Esophagus muscularis mucosa (tissue), 4 donors: Measurements from ENCODE around the gene KSR1. TPM values are rescaled to one million over a fixed set of nuclear protein-coding genes. Genes with fewer than 3 reads are reported as not detected.

Experiments used
- DNase-seq: peaks from one replicate; pipeline ENCODE4 v3.0.0-alpha.2; 2017; ENCODE audit errors: extremely low spot score
- H3K27ac ChIP-seq, 4 donors: fragments of 200-600 bp; sonication (generic); replicated peaks in 1 of 4; 1 replicate in 3 of 4; 2 replicates in 1 of 4; pipeline ENCODE4 v1.5.1; 2016 to 2019; ENCODE audit warnings: mild to moderate bottlenecking in 1 of 4
- H3K27me3 ChIP-seq, 4 donors: fragments of 200-600 bp; sonication (generic); one replicate each; pipeline versions ENCODE4 v1.5.1 to v1.6.0; 2016 to 2019
- H3K36me3 ChIP-seq, 4 donors: fragments of 200-600 bp; sonication (generic); one replicate each; pipeline ENCODE4 v1.5.1; 2016 to 2019
- H3K4me1 ChIP-seq, 4 donors: fragments of 200-600 bp; sonication (generic); one replicate each; pipeline ENCODE4 v1.5.1; 2016 to 2019
- H3K4me3 ChIP-seq, 4 donors: fragments of 200-600 bp; sonication (generic); 1 replicate in 2 of 4; 2 replicates in 2 of 4; pipeline ENCODE4 v1.5.1; 2016 to 2019; ENCODE audit warnings: mild to moderate bottlenecking in 4 of 4, moderate library complexity in 1 of 4
- H3K9me3 ChIP-seq, 4 donors: fragments of 200-600 bp; sonication (generic); 1 replicate in 3 of 4; 2 replicates in 1 of 4; pipeline ENCODE4 v1.5.1; 2016 to 2019
- CTCF ChIP-seq, 3 experiments: fragments of 200-600 bp in 2 of 3; fragments of 450-650 bp in 1 of 3; sonication (generic) in 2 of 3; IDR thresholded peaks; one replicate each; pipeline ENCODE4 v1.5.1; 2017 to 2019; ENCODE audit warnings: antibody characterized with exemption in 3 of 3, mild to moderate bottlenecking in 2 of 3, moderate library complexity in 1 of 3
- EP300 ChIP-seq: sonication (generic); formaldehyde crosslinking; IDR thresholded peaks from one replicate; pipeline ENCODE4 v1.6.1; 2017; ENCODE audit warnings: antibody characterized with exemption
- POLR2A ChIP-seq: fragments of 450-650 bp; IDR thresholded peaks from one replicate; pipeline ENCODE4 v1.6.1; 2017; ENCODE audit warnings: antibody characterized with exemption, moderate library complexity, mild to moderate bottlenecking, low read depth
- POLR2AphosphoS5 ChIP-seq, 2 donors: sonication (generic); formaldehyde crosslinking; IDR thresholded peaks; one replicate each; pipeline ENCODE4 v1.6.1; 2017; ENCODE audit warnings: antibody characterized with exemption in 2 of 2
- WGBS: methylation state at CpG from one replicate; pipeline ENCODE4 v1.1.5; 2018; 5-methylcytosine and 5-hydroxymethylcytosine counted together
- intact Hi-C: fragments of 100-400 bp; cut with DNase I; formaldehyde crosslinking; loops from one replicate; pipeline ENCODE4 v1.15.1; 2023
- total RNA-seq, 4 donors: library from RNA; depleted of rRNA; stranded (reverse); fragments of >200 nt; gene quantifications; one replicate each; pipeline versions ENCODE4 v1.1.0 to v1.2.1, GENCODE V29; 2016

The KSR1 gene
- total RNA-seq, 4 donors from 2014 or later, result 13.3 to 18.9 (median 13.7) TPM

GRCh38 chr17:27596566-27597187 is 140.4 kb downstream of the KSR1 start:
- no peak overlapping the region for H3K27ac ChIP-seq
- TF ChIP-seq EP300 (no peak), CTCF (IDR thresholded peaks at IDR 0.05) (no peak), POLR2A (no peak), POLR2AphosphoS5 (IDR thresholded peaks at IDR 0.05) (no peak)
- intact Hi-C loops, result no loop called here
- 69% methylated on average over 9 of the region's 9 CpGs for WGBS
- peaks cover 0 to 69% (median 48%) of the 10 kb centered on the region in 4 donors for H3K36me3 ChIP-seq
- H3K9me3 ChIP-seq, result no peaks in the 10 kb centered on the region
- H3K4me3 ChIP-seq, result no peak overlapping the region
- H3K4me1 ChIP-seq, result peaks cover 3 to 19% (median 6%) of the 10 kb centered on the region in 4 donors
- H3K27me3 ChIP-seq, result no peaks in the 10 kb centered on the region
- DNase-seq, result no peak

GRCh38 chr17:27597188-27597580 is 140.9 kb downstream of the KSR1 start:
- TF ChIP-seq POLR2A (no peak), CTCF (IDR thresholded peaks at IDR 0.05) (no peak), EP300 (no peak), POLR2AphosphoS5 (IDR thresholded peaks at IDR 0.05) (no peak)
- no peaks in the 10 kb centered on the region for H3K27me3 ChIP-seq
- DNase-seq, result no peak
- H3K9me3 ChIP-seq, result no peaks in the 10 kb centered on the region
- no peak overlapping the region for H3K27ac ChIP-seq
- peaks cover 3 to 22% (median 8%) of the 10 kb centered on the region in 4 donors for H3K4me1 ChIP-seq
- 83% methylated on average over 10 of the region's 10 CpGs for WGBS
- intact Hi-C loops, result no loop called here
- H3K36me3 ChIP-seq, result peaks cover 0 to 64% (median 44%) of the 10 kb centered on the region in 4 donors
- no peak overlapping the region for H3K4me3 ChIP-seq

- intact Hi-C loops, result no loop called here
- Histone ChIP-seq H3K27ac (no peak overlapping the region), H3K36me3 (peaks cover 0 to 57% (median 37%) of the 10 kb centered on the region in 4 donors), H3K4me3 (no peak overlapping the region), H3K4me1 (peaks cover 3 to 23% (median 10%) of the 10 kb centered on the region in 4 donors), H3K27me3 (no peaks in the 10 kb centered on the region), H3K9me3 (no peaks in the 10 kb centered on the region)
- no peak for DNase-seq
- WGBS, result 94% methylated on average over 2 of the region's 5 CpGs
- TF ChIP-seq POLR2A (no peak), POLR2AphosphoS5 (IDR thresholded peaks at IDR 0.05) (no peak), CTCF (IDR thresholded peaks at IDR 0.05) (no peak), EP300 (no peak)
These were observed 141.6 kb downstream of the KSR1 start for GRCh38 chr17:27597783-27598320.

GRCh38 chr17:27598337-27599050 is 142.2 kb downstream of the KSR1 start:
- Histone ChIP-seq H3K36me3 (peaks cover 0 to 51% (median 32%) of the 10 kb centered on the region in 4 donors), H3K27me3 (no peaks in the 10 kb centered on the region), H3K4me3 (no peak overlapping the region), H3K9me3 (no peaks in the 10 kb centered on the region), H3K4me1 (peaks cover 3 to 29% (median 13%) of the 10 kb centered on the region in 4 donors), H3K27ac (no peak overlapping the region)
- WGBS, result 87% methylated on average over 17 of the region's 17 CpGs
- no peak for DNase-seq
- TF ChIP-seq POLR2AphosphoS5 (IDR thresholded peaks at IDR 0.05), result no peak
- intact Hi-C loops, result no loop called here

- WGBS, result 86% methylated on average over 8 of the region's 8 CpGs
- H3K27ac ChIP-seq, result no peak overlapping the region
- H3K27me3 ChIP-seq, result no peaks in the 10 kb centered on the region
- intact Hi-C loops, result loop anchor here (2.0 to 10.0 kb wide), 4 partner anchors 108 to 364 kb away; no protein-coding TSS in a partner anchor
- peaks cover 3 to 31% (median 14%) of the 10 kb centered on the region in 4 donors for H3K4me1 ChIP-seq
- no peaks in the 10 kb centered on the region for H3K9me3 ChIP-seq
- TF ChIP-seq CTCF (IDR thresholded peaks at IDR 0.05) (no peak), POLR2A (no peak), EP300 (no peak), POLR2AphosphoS5 (IDR thresholded peaks at IDR 0.05) (no peak)
- H3K4me3 ChIP-seq, result no peak overlapping the region
- DNase-seq, result no peak
- H3K36me3 ChIP-seq, result peaks cover 2 to 51% (median 42%) of the 10 kb centered on the region in 4 donors
These were observed 144.2 kb downstream of the KSR1 start for GRCh38 chr17:27600471-27600870.
